Activated CD4-positive, alpha-beta T cell treated with anti-CD3 and anti-CD28 coated beads for 48 hours (primary cell): ENCODE data around the gene GPR39.

ENCODE experiments used
- DNase-seq: peaks from one replicate; pipeline ENCODE4 v3.0.0-alpha.2; 2020

The GPR39 gene

GRCh38 chr2:132681766-132682165 is 265.2 kb downstream of the GPR39 start:
- DNase-seq, result no peak

GRCh38 chr2:132690664-132691303 is 274.2 kb downstream of the GPR39 start:
- DNase-seq, result no peak

DNA sequence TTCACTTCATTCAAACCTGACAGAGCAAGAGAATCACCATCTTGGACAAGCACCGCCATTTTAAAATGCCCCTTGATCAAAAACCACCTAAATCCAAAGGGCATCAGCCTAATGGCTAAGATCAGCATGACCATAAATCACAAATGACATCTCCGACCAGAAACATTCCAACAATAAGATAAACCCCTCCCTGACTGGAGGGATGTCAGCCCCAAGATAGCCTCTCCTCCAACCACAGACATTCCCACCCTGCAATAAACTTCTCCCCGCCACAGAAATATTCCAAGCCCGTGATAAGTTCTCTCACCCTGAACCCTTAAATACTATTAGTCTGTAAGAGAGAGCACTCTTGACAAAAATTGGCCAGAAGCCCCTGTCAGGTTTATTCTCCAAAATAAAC is 275.0 kb downstream of the GPR39 start:
- DNase-seq, result no peak

GRCh38 chr2:132692816-132693215 is 276.2 kb downstream of the GPR39 start:
- no peak for DNase-seq
